ENCODE results near the gene TMTC4. TPM values are rescaled to one million over a fixed set of nuclear protein-coding genes. Genes with fewer than 3 reads are reported as not detected.

Gene TMTC4
- total and polyA plus RNA-seq, 2 of the 4 experiments (the other 2 are of a cell fraction): 8.4 to 14.3 TPM

DNA sequence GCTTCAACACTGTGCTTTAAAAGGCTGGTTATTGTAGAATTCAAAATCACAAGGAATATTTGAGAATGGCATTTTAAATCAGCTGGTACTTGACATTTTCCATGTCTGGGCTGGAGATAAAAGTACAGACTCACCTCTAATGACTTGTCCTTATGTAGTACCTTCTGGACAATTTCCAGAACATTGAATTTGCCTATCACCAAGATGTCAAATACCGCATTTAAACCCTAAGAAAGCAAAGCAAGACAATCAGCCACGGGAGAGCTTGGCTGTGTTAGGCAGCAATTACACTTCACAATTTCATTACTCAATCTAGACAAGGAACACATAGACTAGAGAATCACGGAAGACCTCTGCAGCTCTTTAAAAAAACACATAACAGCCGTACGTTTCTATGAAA lies 36.8 kb downstream of the TMTC4 start:
- ATAC-seq (ENCODE audit: low read depth): no peak
- no peak overlapping the region for H3K4me2 ChIP-seq (ENCODE audit: low read depth, low read length)
- peaks cover 5% of the 10 kb centered on the region for H3K4me1 ChIP-seq (ENCODE audit: control insufficient read depth, insufficient read depth, low read length)
- no peaks in the 10 kb centered on the region for H3K27me3 ChIP-seq (ENCODE audit: control insufficient read depth, insufficient read depth, low read length)
- in situ Hi-C loops (cut with MboI; ENCODE audit: low sequenced_read_pairs): no loop called here
- no peak for DNase-seq
- no peak overlapping the region for H3K27ac ChIP-seq (ENCODE audit: insufficient read depth, low read length)
- intact Hi-C loops (cut with micrococcal nuclease): no loop called here
- CTCF ChIA-PET: no interaction called here
- no TSS peak for BruUV-seq (replicated peaks)
- no peak for TF ChIP-seq RFX5 (IDR thresholded peaks at IDR 0.05; ENCODE audit: low read depth, low read length)
- TF ChIP-seq, protein P1, sequence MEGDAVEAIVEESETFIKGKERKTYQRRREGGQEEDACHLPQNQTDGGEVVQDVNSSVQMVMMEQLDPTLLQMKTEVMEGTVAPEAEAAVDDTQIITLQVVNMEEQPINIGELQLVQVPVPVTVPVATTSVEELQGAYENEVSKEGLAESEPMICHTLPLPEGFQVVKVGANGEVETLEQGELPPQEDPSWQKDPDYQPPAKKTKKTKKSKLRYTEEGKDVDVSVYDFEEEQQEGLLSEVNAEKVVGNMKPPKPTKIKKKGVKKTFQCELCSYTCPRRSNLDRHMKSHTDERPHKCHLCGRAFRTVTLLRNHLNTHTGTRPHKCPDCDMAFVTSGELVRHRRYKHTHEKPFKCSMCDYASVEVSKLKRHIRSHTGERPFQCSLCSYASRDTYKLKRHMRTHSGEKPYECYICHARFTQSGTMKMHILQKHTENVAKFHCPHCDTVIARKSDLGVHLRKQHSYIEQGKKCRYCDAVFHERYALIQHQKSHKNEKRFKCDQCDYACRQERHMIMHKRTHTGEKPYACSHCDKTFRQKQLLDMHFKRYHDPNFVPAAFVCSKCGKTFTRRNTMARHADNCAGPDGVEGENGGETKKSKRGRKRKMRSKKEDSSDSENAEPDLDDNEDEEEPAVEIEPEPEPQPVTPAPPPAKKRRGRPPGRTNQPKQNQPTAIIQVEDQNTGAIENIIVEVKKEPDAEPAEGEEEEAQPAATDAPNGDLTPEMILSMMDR (conservative IDR thresholded peaks at IDR 0.05; ENCODE audit: low read depth, low read length): no peak
- TF ChIP-seq CHD1 (IDR thresholded peaks at IDR 0.05; ENCODE audit: low read depth, low read length): no peak
- TF ChIP-seq MAZ (IDR thresholded peaks at IDR 0.05; ENCODE audit: borderline replicate concordance, low read depth, low read length): no peak
- no peak for TF ChIP-seq SMC3 (IDR thresholded peaks at IDR 0.05; ENCODE audit: low read depth, low read length)
- TF ChIP-seq, protein P2, sequence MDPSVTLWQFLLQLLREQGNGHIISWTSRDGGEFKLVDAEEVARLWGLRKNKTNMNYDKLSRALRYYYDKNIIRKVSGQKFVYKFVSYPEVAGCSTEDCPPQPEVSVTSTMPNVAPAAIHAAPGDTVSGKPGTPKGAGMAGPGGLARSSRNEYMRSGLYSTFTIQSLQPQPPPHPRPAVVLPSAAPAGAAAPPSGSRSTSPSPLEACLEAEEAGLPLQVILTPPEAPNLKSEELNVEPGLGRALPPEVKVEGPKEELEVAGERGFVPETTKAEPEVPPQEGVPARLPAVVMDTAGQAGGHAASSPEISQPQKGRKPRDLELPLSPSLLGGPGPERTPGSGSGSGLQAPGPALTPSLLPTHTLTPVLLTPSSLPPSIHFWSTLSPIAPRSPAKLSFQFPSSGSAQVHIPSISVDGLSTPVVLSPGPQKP (IDR thresholded peaks at IDR 0.05; ENCODE audit: borderline replicate concordance, low read depth, low read length): no peak
- no peak for TF ChIP-seq RCOR1 (IDR thresholded peaks at IDR 0.05; ENCODE audit: insufficient replicate concordance, low read length)
- TF ChIP-seq RAD21 (IDR thresholded peaks at IDR 0.05; ENCODE audit: low read length): no peak
- TF ChIP-seq FOS (IDR thresholded peaks at IDR 0.05; ENCODE audit: low read depth, low read length): no peak
- no peak for TF ChIP-seq NFE2L2 (IDR thresholded peaks at IDR 0.05; ENCODE audit: low read depth, low read length)
- no peak for TF ChIP-seq CEBPB (IDR thresholded peaks at IDR 0.05; ENCODE audit: low read depth, low read length)
- no peak for TF ChIP-seq MXI1 (IDR thresholded peaks at IDR 0.05; ENCODE audit: borderline replicate concordance, low read depth, low read length)
- TF ChIP-seq, protein P3, sequence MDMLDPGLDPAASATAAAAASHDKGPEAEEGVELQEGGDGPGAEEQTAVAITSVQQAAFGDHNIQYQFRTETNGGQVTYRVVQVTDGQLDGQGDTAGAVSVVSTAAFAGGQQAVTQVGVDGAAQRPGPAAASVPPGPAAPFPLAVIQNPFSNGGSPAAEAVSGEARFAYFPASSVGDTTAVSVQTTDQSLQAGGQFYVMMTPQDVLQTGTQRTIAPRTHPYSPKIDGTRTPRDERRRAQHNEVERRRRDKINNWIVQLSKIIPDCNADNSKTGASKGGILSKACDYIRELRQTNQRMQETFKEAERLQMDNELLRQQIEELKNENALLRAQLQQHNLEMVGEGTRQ (IDR thresholded peaks at IDR 0.05; ENCODE audit: low read depth, low read length): no peak
- TF ChIP-seq MAFK (IDR thresholded peaks at IDR 0.05; ENCODE audit: low read depth, low read length): no peak
- TF ChIP-seq BHLHE40 (IDR thresholded peaks at IDR 0.05; ENCODE audit: low read depth, low read length): no peak
- no peak for TF ChIP-seq POLR2A (IDR thresholded peaks at IDR 0.05; ENCODE audit: low read depth, low read length)
- no peak overlapping the region for H2BK15ac ChIP-seq (ENCODE audit: low read depth, low read length)
- no peak overlapping the region for H3K4me3 ChIP-seq (ENCODE audit: insufficient read depth, low read depth, low read length)
- H3K36me3 ChIP-seq (ENCODE audit: control insufficient read depth, insufficient read depth, low read length): peaks cover 27% of the 10 kb centered on the region
- H2BK5ac ChIP-seq (ENCODE audit: low read depth, low read length, poor library complexity, severe bottlenecking): no peak overlapping the region
- no peak overlapping the region for H3K4ac ChIP-seq (ENCODE audit: low read depth, low read length)
- dilution Hi-C loops (cut with HindIII; ENCODE audit: low sequenced_read_pairs, unreplicated experiment): no loop called here
- no peak overlapping the region for H3K18ac ChIP-seq (ENCODE audit: low read depth, low read length)
- H4K91ac ChIP-seq (ENCODE audit: insufficient read depth, low read depth, low read length): no peak overlapping the region
- H3K14ac ChIP-seq (replicated peaks; ENCODE audit: low read depth, low read length): no peak overlapping the region
- H3K9me3 ChIP-seq (ENCODE audit: control insufficient read depth, insufficient read depth, low read length): no peaks in the 10 kb centered on the region
- H4K20me1 ChIP-seq (ENCODE audit: insufficient read depth, low read length): no peaks in the 10 kb centered on the region
- H2AK5ac ChIP-seq (ENCODE audit: low read depth, low read length): no peak overlapping the region
- WGBS, 2 experiments (ENCODE audit: extremely low coverage in 2 of 2, insufficient read length in 1 of 2): no CpG with 5 or more reads among the region's 5 CpGs
- no peaks in the 10 kb centered on the region for H3K79me1 ChIP-seq (ENCODE audit: low read depth in 1 of 2, low read length in 2 of 2)
- peaks cover 10% of the 10 kb centered on the region for H3K9me1 ChIP-seq (ENCODE audit: insufficient read depth, low read length)
- no peak overlapping the region for H3K56ac ChIP-seq (ENCODE audit: extremely low read depth, insufficient read depth, low read length)
- POLR2A ChIA-PET (ENCODE audit: unreplicated experiment): no interaction called here
- no peak overlapping the region for H2AK9ac ChIP-seq (replicated peaks; ENCODE audit: low read depth, low read length, poor library complexity)
- H4K8ac ChIP-seq (ENCODE audit: low read depth in 2 of 2, low read length in 2 of 2): no peak overlapping the region
- no peak overlapping the region for H3K23ac ChIP-seq (ENCODE audit: low read depth, low read length)
- no peak overlapping the region for H4K5ac ChIP-seq (ENCODE audit: low read depth, low read length)
- no peak overlapping the region for H3K9ac ChIP-seq (ENCODE audit: low read depth, low read length)
- H2AFZ ChIP-seq (replicated peaks; ENCODE audit: low read length, poor library complexity): no peak overlapping the region
- H2BK20ac ChIP-seq (ENCODE audit: low read depth, low read length): no peak overlapping the region
- H2BK120ac ChIP-seq (ENCODE audit: low read depth, low read length): no peak overlapping the region

All from IMR-90 (cell line).